HEK293 (cell line): ENCODE measurements around the gene OXSR1.

Experiments used
- CTCF ChIA-PET: fragments of 350-600 bp; formaldehyde crosslinking; extraction: SDS; loops from one replicate; lab custom pipeline; 2021; ENCODE audit warnings: antibody characterized with exemption; lab: Yijun Ruan, JAX
- POLR2A ChIA-PET: fragments of 300-600 bp; formaldehyde crosslinking; extraction: SDS; loops from one replicate; lab custom pipeline; 2020; ENCODE audit warnings: antibody characterized with exemption, inconsistent platforms; lab: Yijun Ruan, JAX
- H3K27ac ChIP-seq: fragments of 200-500 bp; sonication (Bioruptor generic); 2 replicates; pipeline ENCODE4 v1.5.1; 2014; ENCODE audit warnings: low read depth, low read length, control low read depth, inconsistent platforms; ENCODE audit errors: extremely low read depth
- H3K36me3 ChIP-seq, 2 experiments: fragments of 200-500 bp in 1 of 2; sonication (Bioruptor generic) in 1 of 2; 1 replicate in 1 of 2; 2 replicates in 1 of 2; pipeline ENCODE4 v1.5.1; 2014 to 2017; ENCODE audit warnings: inconsistent platforms in 2 of 2, low read length in 2 of 2; ENCODE audit not compliant: control insufficient read depth in 2 of 2, insufficient read depth in 1 of 2
- H3K4me1 ChIP-seq: fragments of 200-500 bp; sonication (Bioruptor generic); 2 replicates; pipeline ENCODE4 v1.5.1; 2014; ENCODE audit warnings: mild to moderate bottlenecking, low read length, inconsistent platforms; ENCODE audit not compliant: control insufficient read depth, insufficient read depth
- H3K4me3 ChIP-seq: 2 replicates; pipeline ENCODE4 v1.5.1; 2011; ENCODE audit warnings: low read depth, mild to moderate bottlenecking, control low read depth, low read length, moderate library complexity
- H3K9me3 ChIP-seq: fragments of 200-500 bp; sonication (Bioruptor generic); 2 replicates; pipeline ENCODE4 v1.5.1; 2014; ENCODE audit warnings: low read depth, low read length, inconsistent platforms; ENCODE audit not compliant: control insufficient read depth, insufficient read depth
- GFI1B ChIP-seq: fragments of 450-650 bp; formaldehyde crosslinking; IDR thresholded peaks from 2 replicates; pipeline ENCODE4 v1.5.1; 2016; ENCODE audit warnings: missing biosample characterization, missing genetic modification characterization
- HOXC10 ChIP-seq: sonication (generic); formaldehyde crosslinking; IDR thresholded peaks from 2 replicates; pipeline ENCODE4 v1.8.1; 2023; ENCODE audit warnings: mild to moderate bottlenecking, missing genetic modification reagents
- KLF10 ChIP-seq: fragments of 450-650 bp; IDR thresholded peaks from 2 replicates; pipeline ENCODE4 v1.5.1; 2018; ENCODE audit warnings: missing biosample characterization, mild to moderate bottlenecking, missing genetic modification characterization
- KLF16 ChIP-seq: fragments of 450-650 bp; formaldehyde crosslinking; IDR thresholded peaks from 2 replicates; pipeline ENCODE4 v1.5.1; 2017; ENCODE audit warnings: missing biosample characterization, missing genetic modification characterization
- PBX3 ChIP-seq: sonication (generic); formaldehyde crosslinking; IDR thresholded peaks from 2 replicates; pipeline ENCODE4 v1.8.1; 2022; ENCODE audit warnings: mild to moderate bottlenecking, moderate library complexity, missing genetic modification reagents
- PRDM4 ChIP-seq: fragments of 450-650 bp; formaldehyde crosslinking; IDR thresholded peaks from 2 replicates; pipeline ENCODE4 v1.5.1; 2017; ENCODE audit warnings: missing biosample characterization, missing genetic modification characterization
- TSHZ1 ChIP-seq: fragments of 450-650 bp; formaldehyde crosslinking; IDR thresholded peaks from 2 replicates; pipeline ENCODE4 v1.5.1; 2016; ENCODE audit warnings: missing biosample characterization, missing genetic modification characterization, borderline replicate concordance
- ZBTB17 ChIP-seq: fragments of 450-650 bp; formaldehyde crosslinking; IDR thresholded peaks from 2 replicates; pipeline ENCODE4 v1.5.1; 2016; ENCODE audit warnings: missing biosample characterization, missing genetic modification characterization
- ZBTB21 ChIP-seq: fragments of 450-650 bp; formaldehyde crosslinking; IDR thresholded peaks from 2 replicates; pipeline ENCODE4 v1.5.1; 2017; ENCODE audit warnings: missing biosample characterization, missing genetic modification characterization
- ZBTB26 ChIP-seq: fragments of 450-650 bp; formaldehyde crosslinking; optimal IDR thresholded peaks from 2 replicates; pipeline ENCODE3; 2016; ENCODE audit warnings: missing biosample characterization, mild to moderate bottlenecking, missing genetic modification characterization
- ZEB2 ChIP-seq: fragments of 450-650 bp; formaldehyde crosslinking; IDR thresholded peaks from 2 replicates; pipeline ENCODE4 v1.5.1; 2016; ENCODE audit warnings: missing biosample characterization, missing genetic modification characterization
- ZNF112 ChIP-seq: fragments of 450-650 bp; formaldehyde crosslinking; IDR thresholded peaks from 2 replicates; pipeline ENCODE4 v1.5.0; 2017; ENCODE audit warnings: missing biosample characterization, missing genetic modification characterization
- ZNF146 ChIP-seq: fragments of 450-650 bp; formaldehyde crosslinking; IDR thresholded peaks from 2 replicates; pipeline ENCODE4 v1.5.1; 2016; ENCODE audit warnings: missing biosample characterization, missing genetic modification characterization
- ZNF24 ChIP-seq: fragments of 450-650 bp; formaldehyde crosslinking; IDR thresholded peaks from 2 replicates; pipeline ENCODE4 v1.5.1; 2016; ENCODE audit warnings: missing biosample characterization, missing genetic modification characterization
- ZNF335 ChIP-seq: fragments of 450-650 bp; formaldehyde crosslinking; conservative IDR thresholded peaks from 2 replicates; pipeline ENCODE4 v1.5.1; 2016; ENCODE audit warnings: missing biosample characterization, missing genetic modification characterization
- ZNF341 ChIP-seq: fragments of 450-650 bp; formaldehyde crosslinking; IDR thresholded peaks from 2 replicates; pipeline ENCODE4; 2016; ENCODE audit warnings: low read depth, missing biosample characterization, missing genetic modification characterization
- ZNF707 ChIP-seq: fragments of 450-650 bp; formaldehyde crosslinking; IDR thresholded peaks from 2 replicates; pipeline ENCODE4 v1.5.1; 2016; ENCODE audit warnings: missing biosample characterization, missing genetic modification characterization
- ZSCAN18 ChIP-seq: fragments of 450-650 bp; formaldehyde crosslinking; IDR thresholded peaks from 2 replicates; pipeline ENCODE4 v1.5.1; 2016; ENCODE audit warnings: missing biosample characterization, missing genetic modification characterization

The OXSR1 gene

GRCh38 chr3:38119821-38120692 lies 45.3 kb upstream of the OXSR1 start:
- Histone ChIP-seq H3K4me1 (no peaks in the 10 kb centered on the region), H3K36me3 (peaks cover 0 to 50% of the 10 kb centered on the region in 2 experiments; a peak in 2 of 3 replicates), H3K4me3 (no peak overlapping the region), H3K9me3 (no peaks in the 10 kb centered on the region), H3K27ac (no peak overlapping the region)
- TF ChIP-seq KLF10 (tag by site-specific recombination), result no peak
- ChIA-PET POLR2A (interaction anchor here (0.8 to 2.3 kb wide), 2 partner anchors 17 to 19 kb away, joined by 3 to 11 read pairs; partner anchors contain the start of gene ACAA1), CTCF (interaction anchor here (1.4 kb wide), 1 partner anchor 227 kb away, joined by 8 read pairs; the partner anchor contains the start of gene XYLB)

GRCh38 chr3:38120693-38121450 lies 44.5 kb upstream of the OXSR1 start:
- H3K27ac ChIP-seq, result no peak overlapping the region
- CTCF ChIA-PET, result no interaction called here
- H3K9me3 ChIP-seq, result no peaks in the 10 kb centered on the region
- TF ChIP-seq ZNF146 (tag by site-specific recombination), result no peak
- no peak for TF ChIP-seq ZNF335 (tag by site-specific recombination)
- TF ChIP-seq ZEB2 (tag by site-specific recombination), result no peak
- TF ChIP-seq ZSCAN18 (tag by site-specific recombination), result no peak
- no peak for TF ChIP-seq TSHZ1 (tag by site-specific recombination)
- TF ChIP-seq ZNF341 (tag by site-specific recombination), result no peak
- TF ChIP-seq ZBTB17, result no peak
- TF ChIP-seq ZBTB26 (tag by site-specific recombination), result no peak
- no peak for TF ChIP-seq ZNF24
- TF ChIP-seq ZNF707, result no peak
- TF ChIP-seq KLF16, result no peak
- TF ChIP-seq PRDM4 (tag by site-specific recombination), result no peak
- TF ChIP-seq ZNF112, result no peak
- TF ChIP-seq GFI1B (tag by site-specific recombination), result no peak
- TF ChIP-seq ZBTB21 (tag by site-specific recombination), result no peak
- no peak for TF ChIP-seq HOXC10 (CRISPR knock-in tag)
- TF ChIP-seq PBX3 (CRISPR knock-in tag), result no peak
- H3K36me3 ChIP-seq, result peaks cover 0 to 58% of the 10 kb centered on the region in 2 experiments; a peak in 2 of 3 replicates
- POLR2A ChIA-PET, result interaction anchor here (0.8 to 2.3 kb wide), 2 partner anchors 16 to 18 kb away, joined by 3 to 11 read pairs; partner anchors contain the start of gene ACAA1
- no peak overlapping the region for H3K4me3 ChIP-seq
- no peaks in the 10 kb centered on the region for H3K4me1 ChIP-seq
